HEK293 (cell line): ENCODE data around the gene ELL.

Experiments used
- CTCF ChIA-PET: fragments of 350-600 bp; formaldehyde crosslinking; extraction: SDS; loops from one replicate; lab custom pipeline; 2021; ENCODE audit warnings: antibody characterized with exemption; lab: Yijun Ruan, JAX
- POLR2A ChIA-PET: fragments of 300-600 bp; formaldehyde crosslinking; extraction: SDS; loops from one replicate; lab custom pipeline; 2020; ENCODE audit warnings: antibody characterized with exemption, inconsistent platforms; lab: Yijun Ruan, JAX
- H3K27ac ChIP-seq: fragments of 200-500 bp; sonication (Bioruptor generic); 2 replicates; pipeline ENCODE4 v1.5.1; 2014; ENCODE audit warnings: low read depth, low read length, control low read depth, inconsistent platforms; ENCODE audit errors: extremely low read depth
- H3K36me3 ChIP-seq, 2 experiments: fragments of 200-500 bp in 1 of 2; sonication (Bioruptor generic) in 1 of 2; 1 replicate in 1 of 2; 2 replicates in 1 of 2; pipeline ENCODE4 v1.5.1; 2014 to 2017; ENCODE audit warnings: inconsistent platforms in 2 of 2, low read length in 2 of 2; ENCODE audit not compliant: control insufficient read depth in 2 of 2, insufficient read depth in 1 of 2
- H3K4me1 ChIP-seq: fragments of 200-500 bp; sonication (Bioruptor generic); 2 replicates; pipeline ENCODE4 v1.5.1; 2014; ENCODE audit warnings: mild to moderate bottlenecking, low read length, inconsistent platforms; ENCODE audit not compliant: control insufficient read depth, insufficient read depth
- H3K4me3 ChIP-seq: 2 replicates; pipeline ENCODE4 v1.5.1; 2011; ENCODE audit warnings: low read depth, mild to moderate bottlenecking, control low read depth, low read length, moderate library complexity
- H3K9me3 ChIP-seq: fragments of 200-500 bp; sonication (Bioruptor generic); 2 replicates; pipeline ENCODE4 v1.5.1; 2014; ENCODE audit warnings: low read depth, low read length, inconsistent platforms; ENCODE audit not compliant: control insufficient read depth, insufficient read depth
- GLIS2 ChIP-seq: fragments of 450-650 bp; formaldehyde crosslinking; IDR thresholded peaks from 2 replicates; pipeline ENCODE4 v1.5.1; 2016; ENCODE audit warnings: missing biosample characterization, missing genetic modification characterization
- KLF1 ChIP-seq: fragments of 450-650 bp; formaldehyde crosslinking; IDR thresholded peaks from 2 replicates; pipeline ENCODE4 v1.5.1; 2016; ENCODE audit warnings: missing biosample characterization, missing genetic modification characterization
- KLF7 ChIP-seq: fragments of 450-650 bp; formaldehyde crosslinking; IDR thresholded peaks from 2 replicates; pipeline ENCODE4 v1.5.1; 2016; ENCODE audit warnings: missing biosample characterization, missing genetic modification characterization, borderline replicate concordance
- KLF8 ChIP-seq: fragments of 450-650 bp; formaldehyde crosslinking; IDR thresholded peaks from 2 replicates; pipeline ENCODE4 v1.5.1; 2016; ENCODE audit warnings: missing biosample characterization, missing genetic modification characterization
- MZF1 ChIP-seq: fragments of 450-650 bp; formaldehyde crosslinking; IDR thresholded peaks from 2 replicates; pipeline ENCODE4 v1.5.1; 2017; ENCODE audit warnings: missing biosample characterization, missing genetic modification characterization, borderline replicate concordance
- SP3 ChIP-seq: fragments of 450-650 bp; formaldehyde crosslinking; IDR thresholded peaks from 2 replicates; pipeline ENCODE4 v1.5.1; 2016; ENCODE audit warnings: missing biosample characterization, missing genetic modification characterization
- WT1 ChIP-seq: fragments of 450-650 bp; formaldehyde crosslinking; IDR thresholded peaks from 2 replicates; pipeline ENCODE4 v1.5.1; 2016; ENCODE audit warnings: missing biosample characterization, missing genetic modification characterization
- ZBTB20 ChIP-seq: fragments of 450-650 bp; formaldehyde crosslinking; IDR thresholded peaks from 2 replicates; pipeline ENCODE4 v1.5.1; 2016; ENCODE audit warnings: missing biosample characterization, missing genetic modification characterization
- ZBTB26 ChIP-seq: fragments of 450-650 bp; formaldehyde crosslinking; optimal IDR thresholded peaks from 2 replicates; pipeline ENCODE3; 2016; ENCODE audit warnings: missing biosample characterization, mild to moderate bottlenecking, missing genetic modification characterization
- ZBTB7A ChIP-seq: fragments of 450-650 bp; formaldehyde crosslinking; IDR thresholded peaks from 2 replicates; pipeline ENCODE4 v1.5.1; 2016; ENCODE audit warnings: low read depth, missing biosample characterization, missing genetic modification characterization
- ZBTB8A ChIP-seq: fragments of 450-650 bp; formaldehyde crosslinking; IDR thresholded peaks from 2 replicates; pipeline ENCODE4 v1.5.1; 2016; ENCODE audit warnings: missing biosample characterization, missing genetic modification characterization
- ZEB2 ChIP-seq: fragments of 450-650 bp; formaldehyde crosslinking; IDR thresholded peaks from 2 replicates; pipeline ENCODE4 v1.5.1; 2016; ENCODE audit warnings: missing biosample characterization, missing genetic modification characterization
- ZNF10 ChIP-seq: fragments of 450-650 bp; formaldehyde crosslinking; IDR thresholded peaks from 2 replicates; pipeline ENCODE4 v1.5.1; 2017; ENCODE audit warnings: missing biosample characterization, missing genetic modification characterization
- ZNF121 ChIP-seq: fragments of 450-650 bp; formaldehyde crosslinking; IDR thresholded peaks from 2 replicates; pipeline ENCODE4 v1.5.1; 2016; ENCODE audit warnings: missing biosample characterization, missing genetic modification characterization
- ZNF16 ChIP-seq: fragments of 450-650 bp; formaldehyde crosslinking; IDR thresholded peaks from 2 replicates; pipeline ENCODE4 v1.5.1; 2016; ENCODE audit warnings: low read depth, missing biosample characterization, missing genetic modification characterization
- ZNF184 ChIP-seq: fragments of 450-650 bp; IDR thresholded peaks from 2 replicates; pipeline ENCODE4 v1.5.1; 2018; ENCODE audit warnings: missing biosample characterization, mild to moderate bottlenecking, missing genetic modification characterization
- ZNF202 ChIP-seq: fragments of 450-650 bp; formaldehyde crosslinking; IDR thresholded peaks from 2 replicates; pipeline ENCODE4 v1.5.1; 2016; ENCODE audit warnings: missing biosample characterization, missing genetic modification characterization, borderline replicate concordance
- ZNF223 ChIP-seq: fragments of 450-650 bp; formaldehyde crosslinking; IDR thresholded peaks from 2 replicates; pipeline ENCODE4 v1.5.1; 2016; ENCODE audit warnings: missing biosample characterization, missing genetic modification characterization
- ZNF24 ChIP-seq: fragments of 450-650 bp; formaldehyde crosslinking; IDR thresholded peaks from 2 replicates; pipeline ENCODE4 v1.5.1; 2016; ENCODE audit warnings: missing biosample characterization, missing genetic modification characterization
- ZNF394 ChIP-seq: fragments of 450-650 bp; formaldehyde crosslinking; IDR thresholded peaks from 2 replicates; pipeline ENCODE4 v1.5.1; 2016; ENCODE audit warnings: missing biosample characterization, missing genetic modification characterization, mild to moderate bottlenecking, moderate library complexity, borderline replicate concordance
- ZNF433 ChIP-seq: fragments of 450-650 bp; formaldehyde crosslinking; IDR thresholded peaks from 2 replicates; pipeline ENCODE4 v1.5.1; 2016; ENCODE audit warnings: missing biosample characterization, missing genetic modification characterization, low read depth
- ZNF600 ChIP-seq: fragments of 450-650 bp; formaldehyde crosslinking; IDR thresholded peaks from 2 replicates; pipeline ENCODE4 v1.5.1; 2016; ENCODE audit warnings: missing biosample characterization, missing genetic modification characterization
- ZNF660 ChIP-seq: fragments of 450-650 bp; IDR thresholded peaks from 2 replicates; pipeline ENCODE4 v1.5.1; 2018; ENCODE audit warnings: missing biosample characterization, mild to moderate bottlenecking, missing genetic modification characterization
- ZNF76 ChIP-seq: fragments of 450-650 bp; formaldehyde crosslinking; IDR thresholded peaks from 2 replicates; pipeline ENCODE4; 2016; ENCODE audit warnings: low read depth, missing biosample characterization, missing genetic modification characterization, borderline replicate concordance
- ZNF768 ChIP-seq: fragments of 450-650 bp; formaldehyde crosslinking; IDR thresholded peaks from 2 replicates; pipeline ENCODE4 v1.5.1; 2018; ENCODE audit warnings: missing biosample characterization, mild to moderate bottlenecking, missing genetic modification characterization
- ZSCAN23 ChIP-seq: fragments of 450-650 bp; formaldehyde crosslinking; IDR thresholded peaks from 2 replicates; pipeline ENCODE4 v1.5.1; 2016; ENCODE audit warnings: missing biosample characterization, missing genetic modification characterization
- TF ChIP-seq, protein P1 (sequence below): fragments of 450-650 bp; formaldehyde crosslinking; IDR thresholded peaks from 2 replicates; pipeline ENCODE4 v1.5.1; 2016; ENCODE audit warnings: missing biosample characterization, missing genetic modification characterization
- TF ChIP-seq, protein P2 (sequence below): fragments of 450-650 bp; formaldehyde crosslinking; IDR thresholded peaks from 2 replicates; pipeline ENCODE4 v1.5.1; 2016; ENCODE audit warnings: missing biosample characterization, missing genetic modification characterization
- TF ChIP-seq, protein P3 (sequence below): fragments of 450-650 bp; formaldehyde crosslinking; IDR thresholded peaks from 2 replicates; pipeline ENCODE4 v1.5.1; 2017; ENCODE audit warnings: missing biosample characterization, missing genetic modification characterization
- TF ChIP-seq, protein P4 (sequence below): fragments of 450-650 bp; formaldehyde crosslinking; IDR thresholded peaks from 2 replicates; pipeline ENCODE4 v1.5.1; 2016; ENCODE audit warnings: missing biosample characterization, missing genetic modification characterization

ELL gene

DNA sequence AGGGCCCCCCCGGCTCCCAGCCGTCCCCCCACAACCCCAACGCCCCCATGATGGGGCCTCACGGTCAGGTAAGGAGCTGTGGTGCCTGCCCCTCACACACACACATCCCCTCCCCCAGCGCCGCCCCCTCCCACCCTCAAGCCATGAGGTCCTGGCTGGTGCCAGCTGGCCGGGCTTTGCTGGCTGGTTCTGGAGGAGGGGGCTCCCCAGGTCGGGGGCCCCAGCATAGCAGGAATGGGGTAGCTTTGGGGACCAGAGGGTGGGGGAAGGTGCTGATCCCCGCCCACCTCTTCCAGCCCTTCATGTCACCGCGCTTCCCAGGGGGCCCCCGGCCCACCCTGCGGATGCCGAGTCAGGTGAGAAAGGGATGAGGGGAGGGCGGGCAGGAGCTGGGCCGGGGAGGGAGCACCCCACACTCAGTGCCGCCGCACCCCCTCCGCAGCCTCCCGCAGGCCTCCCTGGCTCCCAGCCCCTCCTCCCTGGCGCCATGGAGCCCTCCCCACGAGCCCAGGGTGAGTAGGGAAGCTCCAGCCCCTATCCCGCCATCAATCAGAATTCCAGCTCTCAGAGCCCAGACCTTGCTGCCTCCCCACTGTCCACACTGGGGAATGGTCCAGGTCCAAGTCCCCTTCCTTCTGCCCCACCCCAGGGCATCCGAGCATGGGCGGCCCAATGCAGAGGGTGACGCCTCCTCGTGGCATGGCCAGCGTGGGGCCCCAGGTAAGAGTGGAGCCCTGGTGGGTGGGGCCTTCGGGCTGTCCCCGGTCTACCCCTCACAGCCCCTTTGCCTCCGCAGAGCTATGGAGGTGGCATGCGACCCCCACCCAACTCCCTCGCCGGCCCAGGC lies 90.3 kb downstream of the ELL start:
- Histone ChIP-seq H3K27ac (peak overlapping the region; percentile 34; the same call in 1 of the 2 replicates), H3K4me1 (peaks cover 19% of the 10 kb centered on the region), H3K4me3 (no peak overlapping the region), H3K9me3 (no peaks in the 10 kb centered on the region), H3K36me3 (peaks cover 5 to 23% of the 10 kb centered on the region in 2 experiments; a peak in 1 of 3 replicates)
- CTCF ChIA-PET = interaction anchor here (0.6 to 1.2 kb wide), 4 partner anchors 20 to 309 kb away, joined by 3 to 4 read pairs (median 3); no protein-coding TSS in a partner anchor
- POLR2A ChIA-PET = interaction anchor here (1.0 kb wide), 1 partner anchor 10 kb away, joined by 3 read pairs; no protein-coding TSS in a partner anchor
- TF ChIP-seq KLF8 (tag by site-specific recombination) = 0 out of 2 replicates have a peak, but pooled peaks have one; percentile 24
- peak; percentile 84 for TF ChIP-seq WT1 (tag by site-specific recombination)
- TF ChIP-seq GLIS2 (tag by site-specific recombination) = peak; percentile 59
- TF ChIP-seq KLF1 (tag by site-specific recombination) = peak; percentile 45
- TF ChIP-seq, protein P1, sequence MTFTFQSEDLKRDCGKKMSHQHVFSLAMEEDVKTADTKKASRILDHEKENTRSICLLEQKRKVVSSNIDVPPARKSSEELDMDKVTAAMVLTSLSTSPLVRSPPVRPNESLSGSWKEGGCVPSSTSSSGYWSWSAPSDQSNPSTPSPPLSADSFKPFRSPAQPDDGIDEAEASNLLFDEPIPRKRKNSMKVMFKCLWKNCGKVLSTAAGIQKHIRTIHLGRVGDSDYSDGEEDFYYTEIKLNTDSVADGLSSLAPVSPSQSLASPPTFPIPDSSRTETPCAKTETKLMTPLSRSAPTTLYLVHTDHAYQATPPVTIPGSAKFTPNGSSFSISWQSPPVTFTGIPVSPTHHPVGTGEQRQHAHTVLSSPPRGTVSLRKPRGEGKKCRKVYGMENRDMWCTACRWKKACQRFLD (tag by site-specific recombination) = no peak
- TF ChIP-seq MZF1 (tag by site-specific recombination) = peak; percentile 54
- peak; percentile 83 for TF ChIP-seq ZBTB7A (tag by site-specific recombination)
- TF ChIP-seq KLF7 = no peak
- TF ChIP-seq ZNF16 = no peak
- TF ChIP-seq ZNF660 = no peak
- TF ChIP-seq ZNF768 (tag by site-specific recombination) = no peak
- peak; percentile 39; the same call in 1 of the 2 replicates for TF ChIP-seq ZBTB20 (tag by site-specific recombination)
- TF ChIP-seq ZNF433 (tag by site-specific recombination) = no peak
- 0 out of 2 replicates have a peak, but pooled peaks have one; percentile 10 for TF ChIP-seq ZNF10
- TF ChIP-seq ZBTB26 (tag by site-specific recombination) = no peak
- TF ChIP-seq ZSCAN23 (tag by site-specific recombination) = no peak
- no peak for TF ChIP-seq ZNF24 (tag by site-specific recombination)
- no peak for TF ChIP-seq ZNF394 (tag by site-specific recombination)
- TF ChIP-seq, protein P2, sequence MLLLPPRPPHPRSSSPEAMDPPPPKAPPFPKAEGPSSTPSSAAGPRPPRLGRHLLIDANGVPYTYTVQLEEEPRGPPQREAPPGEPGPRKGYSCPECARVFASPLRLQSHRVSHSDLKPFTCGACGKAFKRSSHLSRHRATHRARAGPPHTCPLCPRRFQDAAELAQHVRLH (tag by site-specific recombination) = no peak
- TF ChIP-seq, protein P3, sequence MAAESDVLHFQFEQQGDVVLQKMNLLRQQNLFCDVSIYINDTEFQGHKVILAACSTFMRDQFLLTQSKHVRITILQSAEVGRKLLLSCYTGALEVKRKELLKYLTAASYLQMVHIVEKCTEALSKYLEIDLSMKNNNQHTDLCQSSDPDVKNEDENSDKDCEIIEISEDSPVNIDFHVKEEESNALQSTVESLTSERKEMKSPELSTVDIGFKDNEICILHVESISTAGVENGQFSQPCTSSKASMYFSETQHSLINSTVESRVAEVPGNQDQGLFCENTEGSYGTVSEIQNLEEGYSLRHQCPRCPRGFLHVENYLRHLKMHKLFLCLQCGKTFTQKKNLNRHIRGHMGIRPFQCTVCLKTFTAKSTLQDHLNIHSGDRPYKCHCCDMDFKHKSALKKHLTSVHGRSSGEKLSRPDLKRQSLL (tag by site-specific recombination) = no peak
- TF ChIP-seq, protein P4, sequence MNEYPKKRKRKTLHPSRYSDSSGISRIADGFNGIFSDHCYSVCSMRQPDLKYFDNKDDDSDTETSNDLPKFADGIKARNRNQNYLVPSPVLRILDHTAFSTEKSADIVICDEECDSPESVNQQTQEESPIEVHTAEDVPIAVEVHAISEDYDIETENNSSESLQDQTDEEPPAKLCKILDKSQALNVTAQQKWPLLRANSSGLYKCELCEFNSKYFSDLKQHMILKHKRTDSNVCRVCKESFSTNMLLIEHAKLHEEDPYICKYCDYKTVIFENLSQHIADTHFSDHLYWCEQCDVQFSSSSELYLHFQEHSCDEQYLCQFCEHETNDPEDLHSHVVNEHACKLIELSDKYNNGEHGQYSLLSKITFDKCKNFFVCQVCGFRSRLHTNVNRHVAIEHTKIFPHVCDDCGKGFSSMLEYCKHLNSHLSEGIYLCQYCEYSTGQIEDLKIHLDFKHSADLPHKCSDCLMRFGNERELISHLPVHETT (tag by site-specific recombination) = 0 out of 2 replicates have a peak, but pooled peaks have one; percentile 28
- TF ChIP-seq ZNF184 = no peak
- peak; percentile 43 for TF ChIP-seq ZBTB8A
- TF ChIP-seq ZNF202 (tag by site-specific recombination) = no peak
- peak; percentile 75 for TF ChIP-seq ZNF600 (tag by site-specific recombination)
- TF ChIP-seq ZNF76 (tag by site-specific recombination) = peak; percentile 50; the same call in 1 of the 2 replicates
- TF ChIP-seq ZNF223 = no peak
- TF ChIP-seq ZNF121 (tag by site-specific recombination) = no peak
- TF ChIP-seq SP3 (tag by site-specific recombination) = peak; percentile 29; the same call in 1 of the 2 replicates
- TF ChIP-seq ZEB2 (tag by site-specific recombination) = peak; percentile 49; the same call in 1 of the 2 replicates
